Dermis blood vessel endothelial cell (primary cell): ENCODE results near the gene DLG1. TPM values are rescaled to one million over a fixed set of nuclear protein-coding genes. Genes with fewer than 3 reads are reported as not detected.

ENCODE experiments used
- DNase-seq: peaks from one replicate; pipeline ENCODE4 v3.0.0; 2010
- total RNA-seq: library from RNA; depleted of rRNA; stranded (reverse); fragments of >200 nt; gene quantifications from 2 replicates; pipeline ENCODE4 v1.2.3, GENCODE V29; 2014

DLG1 gene
- total RNA-seq, 1 donor from 2014 or later = 82.2 TPM

DNA sequence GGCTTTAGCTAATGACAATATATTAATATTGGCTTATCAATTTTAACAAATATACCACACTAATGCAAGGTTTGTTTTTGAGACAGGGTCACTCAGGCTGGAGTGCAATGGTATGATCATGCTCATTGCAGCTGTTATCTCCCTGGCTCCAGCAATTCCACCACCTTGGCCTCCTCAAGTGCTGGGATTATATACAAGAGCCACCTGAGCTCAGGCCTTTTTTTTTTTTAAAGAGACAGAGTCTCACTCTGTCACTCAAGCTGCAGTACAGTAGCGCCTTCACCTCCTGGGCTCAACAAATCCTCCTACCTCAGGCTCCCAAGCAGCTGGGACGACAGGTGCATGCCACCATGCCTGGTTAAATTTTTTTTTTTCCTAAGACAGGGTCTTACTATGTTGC is 11.7 kb downstream of the DLG1 start:
- no peak for DNase-seq

GRCh38 chr3:197285557-197285956 is 12.9 kb downstream of the DLG1 start:
- DNase-seq = no peak

DNA sequence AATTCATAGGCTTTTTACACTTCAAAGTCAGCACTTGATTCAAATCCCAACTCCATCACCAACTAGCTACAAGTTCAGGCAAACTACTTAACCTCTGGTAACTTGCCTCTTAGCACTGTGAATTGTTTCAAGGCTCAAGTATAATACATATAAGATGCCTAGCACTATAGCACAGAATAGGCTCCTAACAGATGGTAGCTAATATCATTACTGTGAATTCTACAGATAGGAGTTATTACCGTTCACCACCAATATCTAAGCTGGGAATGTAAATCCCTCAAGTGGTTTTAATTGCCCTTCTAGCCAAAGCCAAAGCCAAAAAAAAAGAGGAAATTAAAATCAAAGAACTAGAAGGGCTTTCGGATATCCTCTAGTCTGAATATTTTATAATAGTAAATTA is 15.4 kb downstream of the DLG1 start:
- DNase-seq = no peak

DNA sequence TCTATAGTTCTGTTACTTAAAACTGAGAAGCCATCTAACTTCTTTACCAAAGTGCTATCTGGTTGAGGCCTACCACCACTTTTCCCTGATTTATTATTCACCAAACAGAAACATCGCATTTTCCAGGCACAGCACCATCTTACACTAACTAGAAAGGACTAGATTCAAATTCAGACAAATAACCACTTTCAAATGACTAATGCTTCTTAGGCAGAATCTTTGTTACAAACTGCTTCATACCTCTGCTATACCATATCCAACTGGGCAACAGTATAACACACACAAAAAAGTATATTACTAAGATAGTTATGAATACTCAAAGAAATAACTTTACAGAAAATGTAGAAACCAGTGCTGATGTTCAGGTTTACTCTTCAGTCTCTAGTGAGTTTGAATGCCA is 16.6 kb downstream of the DLG1 start:
- DNase-seq = no peak

GRCh38 chr3:197280156-197280555 is 18.3 kb downstream of the DLG1 start:
- no peak for DNase-seq

DNA sequence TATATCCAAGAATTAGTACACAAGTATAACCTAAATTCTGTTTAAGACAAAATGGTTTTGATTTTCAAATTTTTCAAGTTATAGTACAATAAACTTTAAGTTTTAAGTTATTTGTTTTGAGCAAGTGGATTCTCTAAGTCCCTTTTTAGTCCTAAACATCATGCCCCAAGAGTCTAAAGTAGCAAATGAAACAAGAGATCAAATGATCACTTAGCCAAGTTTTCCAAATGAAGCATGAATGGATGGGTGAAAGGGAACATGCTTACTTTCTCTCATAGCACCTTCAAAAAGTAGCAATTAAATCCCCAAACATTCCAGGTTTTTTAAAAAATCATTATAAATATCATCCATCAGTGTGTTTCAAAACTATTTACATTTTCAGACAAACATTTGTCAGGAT is 19.5 kb downstream of the DLG1 start:
- DNase-seq = no peak

DNA sequence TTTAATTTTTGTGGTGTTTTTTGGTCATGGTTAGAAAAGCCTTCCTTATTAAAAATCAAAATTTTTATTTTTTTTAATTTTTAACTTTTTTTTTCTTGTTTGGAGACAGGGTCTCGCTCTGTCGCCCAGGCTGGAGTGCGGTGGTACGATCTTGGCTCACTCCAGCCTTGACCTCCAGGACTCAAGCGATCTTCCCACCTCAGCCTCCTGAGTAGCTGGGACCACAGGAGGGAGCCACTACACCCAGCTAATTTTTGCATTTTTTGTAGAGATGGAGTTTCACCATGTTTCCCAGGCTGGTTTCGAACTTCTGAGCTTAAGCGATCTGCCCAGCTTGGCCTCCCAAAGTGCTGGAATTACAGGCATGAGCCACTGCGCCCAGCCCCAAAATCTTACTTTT is 21.6 kb downstream of the DLG1 start:
- peak; percentile 19 for DNase-seq

GRCh38 chr3:197270558-197271317 is 27.7 kb downstream of the DLG1 start:
- DNase-seq = no peak

DNA sequence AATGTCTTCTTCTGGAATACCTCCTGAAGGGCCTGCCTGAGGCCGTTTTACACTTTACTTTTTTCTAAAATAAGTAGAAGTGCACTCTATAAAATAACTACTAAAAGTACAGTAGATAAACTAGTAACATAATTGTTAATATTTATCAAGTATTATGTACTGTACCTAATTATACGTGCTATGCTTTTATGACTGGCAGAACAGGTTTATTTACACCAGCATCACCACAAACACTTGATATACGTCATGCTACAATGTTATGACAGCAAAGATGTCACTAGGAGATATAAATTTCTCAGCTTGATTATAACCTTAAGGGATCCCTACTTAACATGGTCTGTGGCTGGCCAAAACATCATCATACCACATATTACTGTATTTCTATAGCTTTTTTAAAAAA is 29.4 kb downstream of the DLG1 start:
- no peak for DNase-seq

DNA sequence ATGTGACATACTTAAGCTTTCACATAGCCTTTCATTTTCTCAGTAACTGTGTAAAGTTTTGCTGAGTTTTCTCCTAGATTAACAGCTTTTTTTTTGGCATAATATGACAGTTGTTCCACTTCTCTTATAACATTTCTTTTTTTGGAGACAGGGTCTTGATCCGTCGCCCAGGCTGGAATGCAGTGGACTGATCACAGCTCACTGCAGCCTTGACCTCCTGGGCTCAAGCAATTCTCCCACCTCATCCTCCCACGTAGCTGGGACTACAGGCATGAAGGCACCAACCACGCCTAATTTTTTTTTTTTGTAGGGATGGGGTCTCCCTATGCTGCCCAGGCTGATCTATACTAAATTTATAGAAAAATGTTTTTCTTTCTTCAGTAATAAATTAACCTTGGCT is 30.1 kb downstream of the DLG1 start:
- no peak for DNase-seq

DNA sequence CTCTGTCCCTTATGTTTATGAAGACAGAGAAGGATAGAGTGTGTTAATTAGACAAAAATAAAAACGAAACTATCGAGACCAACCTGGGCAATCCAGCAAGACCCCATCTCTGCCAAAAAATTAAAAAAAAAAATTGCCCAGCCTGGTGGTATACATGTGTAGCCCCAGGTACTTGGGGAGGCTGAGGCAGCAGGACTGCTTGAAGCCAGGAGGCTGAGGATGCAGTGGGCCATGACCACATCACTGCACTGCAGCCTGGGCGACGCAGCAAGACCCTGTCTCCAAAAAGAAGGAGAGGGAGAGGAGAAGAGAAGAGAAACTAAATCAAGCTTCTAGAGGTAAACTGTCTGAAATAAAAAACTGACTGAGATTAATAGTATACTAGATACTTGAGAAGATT is 32.1 kb downstream of the DLG1 start:
- DNase-seq = no peak

DNA sequence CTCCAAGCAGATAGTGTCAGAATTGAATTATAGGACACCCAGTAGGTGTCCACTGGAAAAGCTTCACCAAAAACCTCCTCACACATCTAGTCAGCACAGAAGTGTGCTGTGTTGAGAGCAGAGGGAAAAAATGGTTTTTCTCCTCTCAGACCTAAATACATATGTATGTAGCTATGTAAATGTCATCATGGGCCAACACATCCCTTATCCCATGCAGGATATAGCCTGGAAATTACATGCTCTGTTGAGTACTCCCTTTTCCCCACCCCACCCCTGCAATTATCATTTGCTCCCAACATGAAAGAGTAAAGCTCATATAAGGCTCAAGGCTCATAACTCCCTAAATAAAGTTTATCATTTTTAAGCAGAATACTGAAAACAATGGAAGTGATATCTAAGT is 35.7 kb downstream of the DLG1 start:
- no peak for DNase-seq

- no peak for DNase-seq
Observed at GRCh38 chr3:197261164-197261509, 37.3 kb downstream of the DLG1 start.

- DNase-seq = no peak
Observed at GRCh38 chr3:197260491-197261163, 37.8 kb downstream of the DLG1 start.

DNA sequence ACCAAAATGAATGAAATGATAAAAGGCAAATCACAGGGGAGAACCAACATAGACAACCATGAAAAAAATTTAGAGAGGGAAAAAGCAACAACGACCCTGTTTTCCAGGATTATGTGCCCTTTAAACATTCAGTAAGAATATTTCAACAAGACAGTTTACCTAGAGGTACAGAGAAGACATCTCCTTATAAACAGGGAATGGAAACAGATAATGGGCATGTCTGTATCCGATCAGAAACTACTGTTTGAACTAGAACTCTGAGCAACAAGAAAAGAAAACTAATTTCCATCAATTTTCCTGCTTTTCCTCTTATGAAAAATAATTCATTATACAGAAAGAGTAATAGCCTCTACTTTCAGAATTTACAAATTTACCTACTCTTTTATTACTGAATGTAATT is 39.3 kb downstream of the DLG1 start:
- no peak for DNase-seq

GRCh38 chr3:197258168-197258755 is 40.1 kb downstream of the DLG1 start:
- DNase-seq = no peak

GRCh38 chr3:197257711-197258110 is 40.7 kb downstream of the DLG1 start:
- DNase-seq = no peak

- peak; percentile 77 for DNase-seq
Observed at GRCh38 chr3:197256836-197257444, 41.5 kb downstream of the DLG1 start.

DNA sequence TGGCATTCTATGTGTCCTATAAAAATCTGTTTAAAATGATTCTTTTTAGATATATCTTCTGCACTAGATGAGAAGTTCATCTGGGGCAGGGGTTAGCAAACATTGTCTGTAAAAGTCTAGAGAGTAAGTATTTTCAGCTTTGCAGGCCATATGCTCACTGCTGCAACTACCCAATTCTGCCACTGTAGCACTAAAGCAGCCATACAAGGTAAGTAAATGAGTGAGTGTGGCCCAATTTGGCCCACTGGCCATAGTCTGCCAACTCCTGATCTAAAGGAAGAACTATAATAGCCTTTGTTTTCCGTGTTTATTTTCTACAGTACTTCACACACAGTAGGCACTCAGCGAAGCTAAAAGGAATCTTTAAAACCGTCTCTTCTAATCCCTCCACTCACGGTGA is 42.3 kb downstream of the DLG1 start:
- no peak for DNase-seq

- no peak for DNase-seq
Observed at GRCh38 chr3:197253238-197253947, 45.0 kb downstream of the DLG1 start.

DNA sequence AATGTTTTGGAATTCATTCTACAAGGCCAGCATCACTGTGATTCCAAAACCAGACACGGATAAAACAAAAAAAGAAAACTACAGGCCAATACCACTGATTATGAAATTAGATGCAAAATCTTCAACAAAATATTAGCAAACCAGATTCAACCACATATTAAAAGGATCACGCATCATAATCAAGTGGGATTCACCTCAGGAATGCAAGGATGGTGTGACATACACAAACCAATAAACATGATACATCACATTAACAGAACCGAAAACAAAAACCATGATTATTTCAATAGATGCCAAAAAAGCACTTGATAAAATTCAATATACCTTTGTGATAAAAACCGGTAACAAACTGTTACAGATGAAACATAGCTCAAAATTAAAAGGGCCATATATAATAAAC is 48.9 kb downstream of the DLG1 start:
- DNase-seq = no peak

- no peak for DNase-seq
Observed at GRCh38 chr3:197248341-197248740, 50.1 kb downstream of the DLG1 start.

DNA sequence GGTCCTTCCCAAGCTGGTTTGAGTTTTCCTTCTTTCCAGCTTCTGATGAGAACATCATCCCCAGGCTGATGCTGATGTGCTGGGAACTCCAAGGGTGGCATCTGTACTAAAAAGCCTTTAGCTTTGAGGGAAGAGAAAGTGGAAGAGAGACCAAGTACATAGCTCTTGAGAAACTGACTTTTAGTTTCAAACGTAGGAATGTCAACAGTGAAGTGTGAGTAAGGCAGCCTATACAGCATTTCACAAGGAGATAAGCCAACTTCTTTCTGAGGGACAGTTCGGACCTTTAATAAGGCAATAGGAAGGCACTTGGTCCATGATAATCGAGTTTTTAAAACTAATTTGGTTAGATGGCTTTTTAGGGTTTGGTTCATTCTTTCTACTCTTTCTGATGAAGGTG is 53.7 kb downstream of the DLG1 start:
- no peak for DNase-seq
